IMR-90 (cell line): Measurements from ENCODE around the gene CROCC2. TPM values are rescaled to one million over a fixed set of nuclear protein-coding genes. Genes with fewer than 3 reads are reported as not detected.
A peak's percentile ranks its signal among the peaks of the same experiment; 100 is the strongest.

Experiments used
- ATAC-seq: fragments of 200-7000 bp; cut with Tn5 transposase; 2 replicates; pipeline ENCODE4 v1.9.1; 2020; ENCODE audit warnings: low read depth, mild to moderate bottlenecking, moderate library complexity
- BruUV-seq: library from RNA; stranded (reverse); fragments of 400-500 nt; replicated peaks from 2 replicates; lab custom pipeline; 2021; lab: Mats Ljungman, UMichigan
- CTCF ChIA-PET: fragments of 300-600 bp; formaldehyde crosslinking; extraction: SDS; loops from one replicate; lab custom pipeline; 2021; ENCODE audit warnings: antibody characterized with exemption; lab: Yijun Ruan, JAX
- POLR2A ChIA-PET: fragments of 300-600 bp; sonication (Branson Sonifier 250); formaldehyde crosslinking; loops from one replicate; lab custom pipeline; 2022; ENCODE audit warnings: antibody characterized with exemption; ENCODE audit not compliant: unreplicated experiment; lab: Charles Lee
- DNase-seq: peaks from one replicate; pipeline ENCODE4 v3.0.0; 2013
- H2AFZ ChIP-seq: replicated peaks from 2 replicates; pipeline ENCODE3; 2013; ENCODE audit warnings: low read length, mild to moderate bottlenecking; ENCODE audit not compliant: poor library complexity
- H2AK5ac ChIP-seq: 2 replicates; pipeline ENCODE4 v1.6.1; 2013; ENCODE audit warnings: low read depth, low read length, inconsistent platforms
- H2AK9ac ChIP-seq: replicated peaks from 2 replicates; pipeline ENCODE3; 2013; ENCODE audit warnings: mild to moderate bottlenecking, low read depth, low read length, moderate library complexity; ENCODE audit not compliant: poor library complexity
- H2BK120ac ChIP-seq: 2 replicates; pipeline ENCODE4 v1.6.1; 2013; ENCODE audit warnings: low read depth, low read length, inconsistent platforms
- H2BK15ac ChIP-seq: 3 replicates; pipeline ENCODE4 v1.6.1; 2013; ENCODE audit warnings: low read depth, low read length, inconsistent platforms
- H2BK20ac ChIP-seq: 2 replicates; pipeline ENCODE4 v1.6.1; 2013; ENCODE audit warnings: low read depth, mild to moderate bottlenecking, inconsistent platforms, low read length, moderate library complexity
- H2BK5ac ChIP-seq: 2 replicates; pipeline ENCODE4 v1.6.1; 2013; ENCODE audit warnings: mild to moderate bottlenecking, low read depth, low read length, inconsistent platforms; ENCODE audit not compliant: poor library complexity, severe bottlenecking
- H3K14ac ChIP-seq: replicated peaks from 2 replicates; pipeline ENCODE4 v1.6.1; 2013; ENCODE audit warnings: low read depth, low read length, inconsistent platforms
- H3K18ac ChIP-seq: 2 replicates; pipeline ENCODE4 v1.6.1; 2013; ENCODE audit warnings: low read depth, low read length, control low read depth
- H3K23ac ChIP-seq: 2 replicates; pipeline ENCODE4 v1.6.1; 2013; ENCODE audit warnings: low read depth, low read length, inconsistent platforms
- H3K27ac ChIP-seq: 2 replicates; pipeline ENCODE4 v1.5.1; 2013; ENCODE audit warnings: mild to moderate bottlenecking, control low read depth, low read length; ENCODE audit not compliant: insufficient read depth
- H3K27me3 ChIP-seq: 2 replicates; pipeline ENCODE4 v1.6.1; 2013; ENCODE audit warnings: low read length; ENCODE audit not compliant: control insufficient read depth, insufficient read depth
- H3K36me3 ChIP-seq: 2 replicates; pipeline ENCODE4 v1.6.1; 2013; ENCODE audit warnings: low read length, mixed read lengths; ENCODE audit not compliant: control insufficient read depth, insufficient read depth
- H3K4ac ChIP-seq: 2 replicates; pipeline ENCODE4 v1.6.1; 2013; ENCODE audit warnings: low read depth, low read length, inconsistent platforms
- H3K4me1 ChIP-seq: 2 replicates; pipeline ENCODE4 v1.6.1; 2013; ENCODE audit warnings: low read length, mixed read lengths; ENCODE audit not compliant: control insufficient read depth, insufficient read depth
- H3K4me2 ChIP-seq: 2 replicates; pipeline ENCODE4 v1.6.1; 2013; ENCODE audit warnings: low read depth, mild to moderate bottlenecking, control low read depth, low read length, moderate library complexity
- H3K4me3 ChIP-seq: 2 replicates; pipeline ENCODE4 v1.5.1; 2013; ENCODE audit warnings: low read depth, mild to moderate bottlenecking, control low read depth, low read length, moderate library complexity; ENCODE audit not compliant: insufficient read depth
- H3K56ac ChIP-seq: 2 replicates; pipeline ENCODE4 v1.6.1; 2013; ENCODE audit warnings: low read length, inconsistent platforms; ENCODE audit not compliant: insufficient read depth; ENCODE audit errors: extremely low read depth
- H3K79me1 ChIP-seq, 2 experiments: 2 replicates each; pipeline ENCODE4 v1.6.1; 2013; ENCODE audit warnings: low read length in 2 of 2, inconsistent platforms in 1 of 2, low read depth in 1 of 2
- H3K9ac ChIP-seq: 2 replicates; pipeline ENCODE4 v1.6.1; 2013; ENCODE audit warnings: low read depth, low read length, control low read depth
- H3K9me1 ChIP-seq: 2 replicates; pipeline ENCODE4 v1.6.1; 2013; ENCODE audit warnings: low read length, inconsistent platforms; ENCODE audit not compliant: insufficient read depth
- H3K9me3 ChIP-seq: 2 replicates; pipeline ENCODE4 v1.6.1; 2013; ENCODE audit warnings: low read length; ENCODE audit not compliant: control insufficient read depth, insufficient read depth
- H4K20me1 ChIP-seq: 2 replicates; pipeline ENCODE4 v1.6.1; 2013; ENCODE audit warnings: low read length, inconsistent platforms; ENCODE audit not compliant: insufficient read depth
- H4K5ac ChIP-seq: 2 replicates; pipeline ENCODE4 v1.6.1; 2013; ENCODE audit warnings: mild to moderate bottlenecking, low read depth, low read length, control low read depth
- H4K8ac ChIP-seq, 2 experiments: 2 replicates each; pipeline ENCODE4 v1.6.1; 2013; ENCODE audit warnings: low read depth in 2 of 2, low read length in 2 of 2, control low read depth in 1 of 2, inconsistent platforms in 1 of 2
- H4K91ac ChIP-seq: 2 replicates; pipeline ENCODE4 v1.6.1; 2013; ENCODE audit warnings: low read depth, low read length, inconsistent platforms; ENCODE audit not compliant: insufficient read depth
- MAFK ChIP-seq: IDR thresholded peaks from 2 replicates; pipeline ENCODE4 v1.6.1; 2012; ENCODE audit warnings: low read depth, low read length, improper control_type of control experiment
- MXI1 ChIP-seq: IDR thresholded peaks from 2 replicates; pipeline ENCODE4 v1.6.1; 2012; ENCODE audit warnings: low read depth, mild to moderate bottlenecking, low read length, moderate library complexity, borderline replicate concordance
- NFE2L2 ChIP-seq: fragments of 150-350 bp; IDR thresholded peaks from 2 replicates; pipeline ENCODE4 v1.6.1; 2016; ENCODE audit warnings: low read depth, mild to moderate bottlenecking, low read length
- RFX5 ChIP-seq: IDR thresholded peaks from 2 replicates; pipeline ENCODE4 v1.8.0; 2012; ENCODE audit warnings: low read depth, mild to moderate bottlenecking, low read length, moderate library complexity
- WGBS, 2 experiments: methylation state at CpG; one replicate each; pipeline versions ENCODE4 v1.1.5 to v1.1.7; 2013; ENCODE audit warnings: missing lambda C conversion rate in 2 of 2; ENCODE audit not compliant: insufficient read length in 1 of 2; ENCODE audit errors: extremely low coverage in 2 of 2; 5-methylcytosine and 5-hydroxymethylcytosine counted together
- dilution Hi-C: fragments of 300-500 bp; cut with HindIII; formaldehyde crosslinking; loops from one replicate; pipeline ENCODE4 v1.14.3; 2018; ENCODE audit warnings: low sequenced_read_pairs; ENCODE audit not compliant: unreplicated experiment
- in situ Hi-C: fragments of 300-500 bp; cut with MboI; formaldehyde crosslinking; loops from 3 replicates; pipeline ENCODE4 v1.14.3; 2019; ENCODE audit warnings: low sequenced_read_pairs, inconsistent platforms, mixed read lengths
- intact Hi-C: fragments of 100-400 bp; cut with micrococcal nuclease; formaldehyde crosslinking; loops from 2 replicates; pipeline ENCODE4 v1.10.0; 2022
- polyA plus RNA-seq, 3 experiments: library from polyadenylated mRNA; depleted of rRNA; stranded (reverse); fragments of >200 nt; gene quantifications; 2 replicates each; pipeline ENCODE4 v1.2.3, GENCODE V29; 2012; ENCODE audit warnings: low replicate concordance in 1 of 3
- total RNA-seq: library from RNA; depleted of rRNA; stranded (reverse); fragments of >200 nt; gene quantifications from 2 replicates; pipeline ENCODE4 v1.2.3, GENCODE V29; 2012

The CROCC2 gene
- total and polyA plus RNA-seq, 2 of the 4 experiments (the other 2 are of a cell fraction) = not detected

DNA sequence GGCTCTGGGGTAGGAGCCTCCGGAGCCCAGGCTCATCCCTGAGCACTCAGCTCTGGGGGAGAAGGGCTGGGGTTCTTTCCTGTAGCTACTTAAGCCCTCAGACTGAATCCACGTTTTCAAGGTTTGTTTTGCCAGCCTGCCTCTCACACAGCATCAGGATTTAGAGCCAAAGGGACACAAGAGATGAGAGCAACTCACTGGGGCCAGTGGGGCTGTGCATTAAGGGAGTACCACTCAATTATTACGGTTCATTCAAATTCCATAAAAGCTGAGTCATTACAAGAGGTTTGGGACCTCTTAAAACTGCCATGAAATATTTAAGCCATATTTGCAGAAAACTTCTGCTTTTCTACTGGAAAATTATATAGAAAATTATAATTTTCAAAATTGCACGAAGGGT, 75.1 kb downstream of the CROCC2 start:
- no CpG with 5 or more reads among the region's 4 CpGs for WGBS, 2 experiments
- H3K79me1 ChIP-seq = no peaks in the 10 kb centered on the region
- ChIA-PET CTCF (no interaction called here), POLR2A (no interaction called here)
- no peak overlapping the region for H2BK5ac ChIP-seq
- H3K36me3 ChIP-seq = no peaks in the 10 kb centered on the region
- TF ChIP-seq MAFK (0 out of 2 replicates have a peak, but pooled peaks have one; percentile 7), MXI1 (no peak), RFX5 (no peak), NFE2L2 (peak; percentile 77)
- no peak overlapping the region for H2BK20ac ChIP-seq
- no peak overlapping the region for H3K27ac ChIP-seq
- no peak overlapping the region for H3K4me3 ChIP-seq
- H2AFZ ChIP-seq = no peak overlapping the region
- ATAC-seq (peak; percentile 81), DNase-seq (peak; percentile 29)
- no peak overlapping the region for H3K14ac ChIP-seq
- H2BK120ac ChIP-seq = no peak overlapping the region
- no peaks in the 10 kb centered on the region for H3K9me3 ChIP-seq
- dilution Hi-C loops = no loop called here
- BruUV-seq = no TSS peak
- H2AK5ac ChIP-seq = no peak overlapping the region
- H4K20me1 ChIP-seq = no peaks in the 10 kb centered on the region
- no peak overlapping the region for H3K9ac ChIP-seq
- peaks cover 7% of the 10 kb centered on the region; the same call in 1 of the 2 replicates for H3K27me3 ChIP-seq
- no peak overlapping the region for H2AK9ac ChIP-seq
- H3K4me1 ChIP-seq = peaks cover 3% of the 10 kb centered on the region; the same call in 1 of the 2 replicates
- no peak overlapping the region for H2BK15ac ChIP-seq
- H3K4ac ChIP-seq = no peak overlapping the region
- H3K4me2 ChIP-seq = no peak overlapping the region
- H4K5ac ChIP-seq = no peak overlapping the region
- H3K23ac ChIP-seq = no peak overlapping the region
- in situ Hi-C loops = no loop called here
- H4K91ac ChIP-seq = no peak overlapping the region
- no peak overlapping the region for H3K56ac ChIP-seq
- intact Hi-C loops = no loop called here
- H4K8ac ChIP-seq = no peak overlapping the region
- H3K18ac ChIP-seq = no peak overlapping the region
- H3K9me1 ChIP-seq = no peaks in the 10 kb centered on the region
